Hepatocyte (in vitro differentiated cells): ENCODE measurements around the gene TNFSF11. TPM values are rescaled to one million over a fixed set of nuclear protein-coding genes. Genes with fewer than 3 reads are reported as not detected.

Source experiments
- DNase-seq: peaks from one replicate; pipeline ENCODE4 v3.0.0-alpha.2; 2016; ENCODE audit warnings: low spot score
- H2AFZ ChIP-seq: fragments of 200-600 bp; sonication (generic); 2 replicates; pipeline ENCODE4 v1.6.0; 2016; ENCODE audit warnings: antibody characterized with exemption, mild to moderate bottlenecking
- H3K27ac ChIP-seq: fragments of 200-600 bp; sonication (generic); 2 replicates; pipeline ENCODE4 v1.5.1; 2016; ENCODE audit warnings: mild to moderate bottlenecking
- H3K27me3 ChIP-seq: fragments of 200-600 bp; sonication (generic); 2 replicates; pipeline ENCODE4 v1.6.1; 2016
- H3K36me3 ChIP-seq: fragments of 200-600 bp; sonication (generic); replicated peaks from 2 replicates; pipeline ENCODE4 v1.5.1; 2016; ENCODE audit warnings: low read depth; ENCODE audit not compliant: insufficient read depth
- H3K4me1 ChIP-seq: fragments of 200-600 bp; sonication (generic); 2 replicates; pipeline ENCODE4 v1.5.1; 2016; ENCODE audit warnings: mild to moderate bottlenecking, moderate library complexity; ENCODE audit not compliant: insufficient read depth
- H3K4me2 ChIP-seq: fragments of 200-600 bp; sonication (generic); 2 replicates; pipeline ENCODE4 v1.6.0; 2016
- H3K4me3 ChIP-seq: fragments of 200-600 bp; sonication (generic); 2 replicates; pipeline ENCODE4 v1.5.1; 2016; ENCODE audit warnings: mild to moderate bottlenecking
- H3K79me2 ChIP-seq: fragments of 200-600 bp; sonication (generic); 2 replicates; pipeline ENCODE4 v1.6.0; 2017; ENCODE audit warnings: mild to moderate bottlenecking
- H3K9me2 ChIP-seq: fragments of 200-600 bp; sonication (generic); replicated peaks from 2 replicates; pipeline ENCODE4 v1.6.0; 2017; ENCODE audit warnings: mild to moderate bottlenecking; ENCODE audit not compliant: insufficient read depth
- H3K9me3 ChIP-seq: fragments of 200-600 bp; sonication (generic); 2 replicates; pipeline ENCODE4 v1.5.1; 2016; ENCODE audit warnings: low read depth, mild to moderate bottlenecking
- H4K20me1 ChIP-seq: fragments of 200-600 bp; sonication (generic); 2 replicates; pipeline ENCODE4 v1.6.0; 2016; ENCODE audit warnings: mild to moderate bottlenecking; ENCODE audit not compliant: insufficient read depth, poor library complexity, severe bottlenecking
- EZH2 ChIP-seq: fragments of 200-600 bp; sonication (generic); IDR thresholded peaks from 2 replicates; pipeline ENCODE4 v1.6.1; 2016; ENCODE audit warnings: antibody characterized with exemption, mild to moderate bottlenecking, borderline replicate concordance
- EZH2phosphoT487 ChIP-seq: fragments of 200-600 bp; sonication (generic); IDR thresholded peaks from one replicate; pipeline ENCODE4 v1.6.1; 2018; ENCODE audit warnings: antibody characterized with exemption, mild to moderate bottlenecking, low read depth, moderate library complexity; ENCODE audit not compliant: unreplicated experiment, severe bottlenecking
- WGBS: methylation state at CpG from one replicate; pipeline ENCODE4 v1.1.6; 2016; ENCODE audit warnings: low lambda C conversion rate; ENCODE audit errors: missing lambda C conversion rate; 5-methylcytosine and 5-hydroxymethylcytosine counted together
- polyA plus RNA-seq: library from polyadenylated mRNA; unstranded; fragments of >200 nt; fragmentation: Nextera tagmentation; extraction: Ambion mirVana; gene quantifications from 2 replicates; pipeline ENCODE4 v1.2.1, GENCODE V29; 2016
- total RNA-seq: library from RNA; depleted of rRNA; stranded (reverse); fragments of >200 nt; gene quantifications from 2 replicates; pipeline ENCODE4 v1.2.3, GENCODE V29; 2014
- TF ChIP-seq, protein P1 (sequence below): fragments of 200-600 bp; sonication (generic); IDR thresholded peaks from 2 replicates; pipeline ENCODE4 v1.5.1; 2016; ENCODE audit warnings: antibody characterized with exemption, mild to moderate bottlenecking; ENCODE audit not compliant: poor library complexity

Gene TNFSF11
- total and polyA plus RNA-seq, 2 experiments from 2014 or later = 0.83 TPM; not detected in 1

DNA sequence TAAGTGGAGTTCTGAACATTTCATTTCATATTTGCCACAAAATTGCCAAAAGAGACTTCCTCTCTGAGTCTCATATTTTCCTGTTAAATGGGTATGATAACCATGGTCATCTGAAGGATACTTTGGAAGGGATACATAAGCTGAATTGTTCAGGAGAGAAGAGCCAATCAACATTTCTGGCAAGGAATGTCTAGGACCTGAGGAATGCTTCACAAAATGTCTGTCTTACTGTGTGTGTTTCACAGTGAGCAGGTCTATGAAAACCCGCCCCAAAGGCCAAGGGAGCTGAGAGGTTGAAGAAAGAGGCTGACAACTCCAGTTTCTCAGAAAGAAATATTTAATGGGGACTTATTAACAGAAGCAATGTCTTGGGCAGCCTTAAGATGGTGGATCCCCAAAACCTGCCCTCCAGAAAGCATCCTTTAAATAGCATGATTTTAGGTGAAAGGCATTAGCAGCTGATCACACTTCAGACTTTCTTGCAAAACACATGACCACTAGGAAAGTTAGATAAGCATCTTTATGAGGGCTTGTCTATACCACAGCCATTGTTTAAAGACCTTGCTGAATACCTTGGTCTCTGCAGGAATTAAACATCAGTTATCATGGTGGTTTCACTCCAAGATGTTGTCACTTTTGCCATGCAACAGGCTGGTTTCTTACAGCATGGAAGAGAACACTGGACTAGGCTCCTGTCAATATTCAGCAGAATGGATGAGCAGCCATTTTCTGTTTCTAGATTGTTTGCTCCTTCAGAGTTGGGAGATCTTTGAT is 78.9 kb downstream of the TNFSF11 start:
- Histone ChIP-seq H3K27me3 (no peaks in the 10 kb centered on the region), H4K20me1 (no peaks in the 10 kb centered on the region), H3K27ac (no peak overlapping the region), H3K36me3 (no peaks in the 10 kb centered on the region), H3K4me2 (no peak overlapping the region), H3K9me3 (no peaks in the 10 kb centered on the region), H3K4me3 (no peak overlapping the region), H2AFZ (no peak overlapping the region), H3K9me2 (no peaks in the 10 kb centered on the region), H3K79me2 (no peaks in the 10 kb centered on the region), H3K4me1 (peaks cover 7% of the 10 kb centered on the region)
- 91% methylated on average over 1 of the region's 1 CpG for WGBS
- no peak for TF ChIP-seq EZH2phosphoT487
- no peak for TF ChIP-seq EZH2
- TF ChIP-seq, protein P1, sequence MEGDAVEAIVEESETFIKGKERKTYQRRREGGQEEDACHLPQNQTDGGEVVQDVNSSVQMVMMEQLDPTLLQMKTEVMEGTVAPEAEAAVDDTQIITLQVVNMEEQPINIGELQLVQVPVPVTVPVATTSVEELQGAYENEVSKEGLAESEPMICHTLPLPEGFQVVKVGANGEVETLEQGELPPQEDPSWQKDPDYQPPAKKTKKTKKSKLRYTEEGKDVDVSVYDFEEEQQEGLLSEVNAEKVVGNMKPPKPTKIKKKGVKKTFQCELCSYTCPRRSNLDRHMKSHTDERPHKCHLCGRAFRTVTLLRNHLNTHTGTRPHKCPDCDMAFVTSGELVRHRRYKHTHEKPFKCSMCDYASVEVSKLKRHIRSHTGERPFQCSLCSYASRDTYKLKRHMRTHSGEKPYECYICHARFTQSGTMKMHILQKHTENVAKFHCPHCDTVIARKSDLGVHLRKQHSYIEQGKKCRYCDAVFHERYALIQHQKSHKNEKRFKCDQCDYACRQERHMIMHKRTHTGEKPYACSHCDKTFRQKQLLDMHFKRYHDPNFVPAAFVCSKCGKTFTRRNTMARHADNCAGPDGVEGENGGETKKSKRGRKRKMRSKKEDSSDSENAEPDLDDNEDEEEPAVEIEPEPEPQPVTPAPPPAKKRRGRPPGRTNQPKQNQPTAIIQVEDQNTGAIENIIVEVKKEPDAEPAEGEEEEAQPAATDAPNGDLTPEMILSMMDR = no peak
- DNase-seq = no peak

DNA sequence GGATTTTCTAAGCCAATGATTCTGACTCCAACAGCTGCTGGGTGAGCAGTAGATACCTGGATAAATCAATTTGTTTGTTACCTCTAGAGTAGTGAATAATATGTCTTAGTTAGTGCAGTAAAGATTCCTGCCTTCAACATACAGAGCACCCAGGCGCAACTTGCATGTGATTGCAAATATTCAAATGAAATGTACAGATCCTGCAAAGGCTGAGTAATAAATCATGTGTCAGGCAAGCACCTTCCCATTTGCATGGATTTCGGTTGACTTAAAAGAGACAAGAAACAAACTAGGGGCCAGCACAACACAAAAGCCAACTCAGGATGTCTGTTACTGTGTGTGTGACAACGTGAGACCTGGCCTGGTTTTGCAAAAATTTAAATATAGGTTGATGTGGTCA is 79.7 kb downstream of the TNFSF11 start:
- H2AFZ ChIP-seq = no peak overlapping the region
- H4K20me1 ChIP-seq = no peaks in the 10 kb centered on the region
- H3K4me2 ChIP-seq = no peak overlapping the region
- H3K9me2 ChIP-seq = no peaks in the 10 kb centered on the region
- peaks cover 7% of the 10 kb centered on the region for H3K4me1 ChIP-seq
- TF ChIP-seq EZH2phosphoT487 = no peak
- TF ChIP-seq, protein P1 = no peak
- no peak for TF ChIP-seq EZH2
- no peaks in the 10 kb centered on the region for H3K27me3 ChIP-seq
- WGBS = 63% methylated on average over 3 of the region's 3 CpGs
- H3K79me2 ChIP-seq = no peaks in the 10 kb centered on the region
- H3K4me3 ChIP-seq = no peak overlapping the region
- H3K9me3 ChIP-seq = no peaks in the 10 kb centered on the region
- DNase-seq = no peak
- no peaks in the 10 kb centered on the region for H3K36me3 ChIP-seq
- no peak overlapping the region for H3K27ac ChIP-seq

DNA sequence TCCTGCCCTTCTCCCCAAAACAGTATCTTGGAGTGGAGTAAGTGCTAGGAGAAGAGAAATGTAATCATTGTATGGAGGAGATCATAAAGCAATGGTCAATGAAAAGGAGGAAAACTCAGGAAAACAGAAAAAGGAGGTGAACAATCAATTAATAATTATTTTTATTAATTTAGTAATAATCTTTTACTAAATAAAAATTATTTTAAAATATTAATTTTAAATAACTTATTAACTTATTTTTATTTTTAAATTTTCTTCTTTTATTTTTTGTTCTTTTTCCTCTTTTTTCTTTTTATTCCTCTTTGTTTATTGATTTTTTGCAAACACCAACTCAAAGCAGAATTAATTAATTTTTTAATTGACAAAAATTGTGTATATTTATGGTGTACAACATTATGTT is 80.3 kb downstream of the TNFSF11 start:
- H3K4me3 ChIP-seq = no peak overlapping the region
- no peaks in the 10 kb centered on the region for H3K79me2 ChIP-seq
- H3K9me3 ChIP-seq = no peaks in the 10 kb centered on the region
- H3K36me3 ChIP-seq = no peaks in the 10 kb centered on the region
- DNase-seq = no peak
- H2AFZ ChIP-seq = no peak overlapping the region
- no peaks in the 10 kb centered on the region for H3K9me2 ChIP-seq
- peaks cover 7% of the 10 kb centered on the region for H3K4me1 ChIP-seq
- H3K27ac ChIP-seq = no peak overlapping the region
- no peaks in the 10 kb centered on the region for H3K27me3 ChIP-seq
- H4K20me1 ChIP-seq = no peaks in the 10 kb centered on the region
- H3K4me2 ChIP-seq = no peak overlapping the region
- TF ChIP-seq, protein P1 = no peak
- TF ChIP-seq EZH2phosphoT487 = no peak
- TF ChIP-seq EZH2 = no peak
